Measurements from ENCODE around the gene THRAP3. TPM values are rescaled to one million over a fixed set of nuclear protein-coding genes. Genes with fewer than 3 reads are reported as not detected.

The THRAP3 gene
- total and polyA plus RNA-seq, 9 of the 15 experiments (the other 6 are each of a cell fraction or from before 2014, with no cell fraction given), result 66.2 to 135 (median 113) TPM

GRCh38 chr1:36223996-36224536, at the start of gene THRAP3 (continued):
- no peak for TF ChIP-seq CHD7 (IDR thresholded peaks at IDR 0.05; ENCODE audit: low read depth, low read length)
- TF ChIP-seq HNRNPH1 (optimal IDR thresholded peaks at IDR 0.05; ENCODE audit: low read depth, low read length), result no peak
- no peak for TF ChIP-seq IFI16 (CRISPR knock-in tag; IDR thresholded peaks at IDR 0.05)
- TF ChIP-seq GATA2 (CRISPR knock-in tag; IDR thresholded peaks at IDR 0.05), result no peak
- TF ChIP-seq E2F3 (CRISPR knock-in tag; IDR thresholded peaks at IDR 0.05), result no peak
- TF ChIP-seq SMARCA5 (IDR thresholded peaks at IDR 0.05), result no peak
- TF ChIP-seq ZNF263 (CRISPR knock-in tag; IDR thresholded peaks at IDR 0.05; ENCODE audit: borderline replicate concordance), result peak; percentile 68; the same call in 1 of the 2 replicates
- no peak for TF ChIP-seq HDAC2 (IDR thresholded peaks at IDR 0.05)
- TF ChIP-seq BACH1 (tag; IDR thresholded peaks at IDR 0.05), result no peak
- no peak for TF ChIP-seq SAP30 (IDR thresholded peaks at IDR 0.05; ENCODE audit: borderline replicate concordance, insufficient read depth, low read depth, low read length, poor library complexity, severe bottlenecking)
- TF ChIP-seq NR1H2 (CRISPR knock-in tag; IDR thresholded peaks at IDR 0.05), result no peak
- TF ChIP-seq SP2 (IDR thresholded peaks at IDR 0.05; ENCODE audit: extremely low read depth, low read depth, low read length, poor library complexity, severe bottlenecking), result no peak
- no peak for TF ChIP-seq SMARCB1 (IDR thresholded peaks at IDR 0.05; ENCODE audit: insufficient read length, low read depth)
- no peak for TF ChIP-seq ZNF184 (CRISPR knock-in tag; IDR thresholded peaks at IDR 0.05)
- TF ChIP-seq KAT2B (IDR thresholded peaks at IDR 0.05; ENCODE audit: low read depth, low read length), result no peak
- TF ChIP-seq HLTF (IDR thresholded peaks at IDR 0.05), result no peak
- peak; percentile 71; the same call in 1 of the 2 replicates for TF ChIP-seq MXI1 (IDR thresholded peaks at IDR 0.05; ENCODE audit: low read depth, low read length)

All from K562 (cell line).